A549 (cell line): ENCODE data around the gene SGCA. TPM values are rescaled to one million over a fixed set of nuclear protein-coding genes. Genes with fewer than 3 reads are reported as not detected.
A peak's percentile ranks its signal among the peaks of the same experiment; 100 is the strongest.

Experiments used
- ATAC-seq, 2 experiments: fragments of 200-7000 bp in 1 of 2; fragments of >200 bp in 1 of 2; cut with Nextera tagmentation in 1 of 2; cut with Tn5 transposase in 1 of 2; 3 replicates each; pipeline versions ENCODE4 v1.8.0 to v1.9.1; 2018 to 2020; ENCODE audit warnings: mild to moderate bottlenecking in 1 of 2, moderate library complexity in 1 of 2
- CTCF ChIA-PET: fragments of 300-600 bp; sonication (Branson Sonifier 250); formaldehyde crosslinking; extraction: SDS; loops from one replicate; lab custom pipeline; 2021; ENCODE audit warnings: antibody characterized with exemption, inconsistent platforms; lab: Yijun Ruan, JAX
- POLR2A ChIA-PET: fragments of 350-600 bp; formaldehyde crosslinking; extraction: SDS; loops from one replicate; lab custom pipeline; 2021; ENCODE audit warnings: antibody characterized with exemption, inconsistent platforms; lab: Yijun Ruan, JAX
- DNase-seq, 2 experiments: peaks; one replicate each; pipeline versions ENCODE4 v3.0.0 to v3.0.0-alpha.2; 2011 to 2016; ENCODE audit warnings: low read depth in 1 of 2, low spot score in 1 of 2
- FAIRE-seq: peaks from 2 replicates; lab custom pipeline; 2011; peaks lifted over from hg19 to GRCh38; lab: Jason Lieb, UNC
- H3K27ac ChIP-seq, 2 experiments: fragments of >200 bp; sonication (Bioruptor Twin); formaldehyde crosslinking; 3 replicates each; pipeline ENCODE4 v1.5.1; 2016 to 2017
- H3K4me1 ChIP-seq: fragments of >200 bp; sonication (Bioruptor Twin); formaldehyde crosslinking; 3 replicates; pipeline ENCODE4 v1.6.1; 2016
- H3K4me2 ChIP-seq: fragments of >200 bp; sonication (Bioruptor Twin); formaldehyde crosslinking; 3 replicates; pipeline ENCODE4 v1.6.1; 2016
- H3K4me3 ChIP-seq: fragments of >200 bp; sonication (Bioruptor Twin); formaldehyde crosslinking; 3 replicates; pipeline ENCODE4 v1.5.1; 2016
- H3K9me3 ChIP-seq: fragments of >200 bp; sonication (Bioruptor Twin); formaldehyde crosslinking; 3 replicates; pipeline ENCODE4 v1.6.1; 2016
- CHD4 ChIP-seq: fragments of 200-600 bp; sonication (generic); IDR thresholded peaks from 2 replicates; pipeline ENCODE4 v1.6.1; 2016; ENCODE audit warnings: antibody characterized with exemption, mild to moderate bottlenecking, borderline replicate concordance
- ESRRA ChIP-seq: fragments of 150-350 bp; IDR thresholded peaks from 2 replicates; pipeline ENCODE4 v1.6.1; 2014; ENCODE audit warnings: mild to moderate bottlenecking, low read length, borderline replicate concordance
- FOXS1 ChIP-seq: fragments of 250-450 bp; sonication (Bioruptor Pico); IDR thresholded peaks from 2 replicates; pipeline ENCODE4 v1.5.0; 2020; ENCODE audit warnings: mild to moderate bottlenecking, moderate library complexity
- HOXB13 ChIP-seq: fragments of 250-450 bp; sonication (Bioruptor Pico); IDR thresholded peaks from 2 replicates; pipeline ENCODE4 v1.5.0; 2020; ENCODE audit warnings: low read depth, mild to moderate bottlenecking, moderate library complexity
- JUNB ChIP-seq: fragments of >200 bp; sonication (Bioruptor Twin); formaldehyde crosslinking; IDR thresholded peaks from 2 replicates; pipeline ENCODE4 v1.6.1; 2016
- NFE2L2 ChIP-seq: fragments of 150-350 bp; conservative IDR thresholded peaks from 2 replicates; pipeline ENCODE4 v1.6.1; 2014; ENCODE audit warnings: low read length
- NR3C1 ChIP-seq: fragments of >200 bp; sonication (Bioruptor Twin); formaldehyde crosslinking; IDR thresholded peaks from 3 replicates; pipeline ENCODE4 v1.6.1; 2017
- RAD21 ChIP-seq, 2 experiments: fragments of >200 bp in 1 of 2; sonication (Bioruptor Twin) in 1 of 2; formaldehyde crosslinking in 1 of 2; IDR thresholded peaks in 1 of 2; conservative IDR thresholded peaks in 1 of 2; 2 replicates in 1 of 2; 3 replicates in 1 of 2; pipeline ENCODE4 v1.6.1; 2012 to 2018; ENCODE audit warnings: inconsistent platforms in 1 of 2
- RCOR1 ChIP-seq: fragments of 150-350 bp; IDR thresholded peaks from 2 replicates; pipeline ENCODE4 v1.6.1; 2014; ENCODE audit warnings: antibody characterized with exemption, low read length, low read depth
- REST ChIP-seq: fragments of 200-600 bp; sonication (generic); IDR thresholded peaks from 2 replicates; pipeline ENCODE4 v1.6.1; 2016; ENCODE audit warnings: antibody characterized with exemption, mild to moderate bottlenecking, moderate library complexity
- TFCP2L1 ChIP-seq: fragments of 250-450 bp; sonication (Bioruptor Pico); IDR thresholded peaks from 2 replicates; pipeline ENCODE4 v1.5.0; 2021; ENCODE audit warnings: mild to moderate bottlenecking
- ZC3H11A ChIP-seq: fragments of 450-650 bp; IDR thresholded peaks from 2 replicates; pipeline ENCODE4 v1.6.1; 2014; ENCODE audit warnings: antibody characterized with exemption, mild to moderate bottlenecking
- ZNF302 ChIP-seq: fragments of 250-450 bp; sonication (Bioruptor Pico); IDR thresholded peaks from 2 replicates; pipeline ENCODE4 v1.9.0; 2021; ENCODE audit warnings: inconsistent platforms, mild to moderate bottlenecking, moderate library complexity
- ZSCAN20 ChIP-seq: fragments of 250-450 bp; sonication (Bioruptor Pico); IDR thresholded peaks from 2 replicates; pipeline ENCODE4 v1.8.0; 2022; ENCODE audit warnings: mild to moderate bottlenecking, moderate library complexity
- WGBS: methylation state at CpG from one replicate; pipeline ENCODE4 v1.1.6; 2017; ENCODE audit errors: missing lambda C conversion rate; 5-methylcytosine and 5-hydroxymethylcytosine counted together
- polyA plus RNA-seq, 4 experiments: library from polyadenylated mRNA; depleted of rRNA in 3 of 4; stranded (reverse); fragments of >200 nt; fragmentation: RNase III in 1 of 4; extraction: RNeasy Plus Mini Kit Qiagen cat#74134 plus additional on column Dnase treatment in 1 of 4; gene quantifications; 2 replicates in 3 of 4; 3 replicates in 1 of 4; pipeline ENCODE4 v1.2.3, GENCODE V29; 2011 to 2017
- TF ChIP-seq, protein P1 (sequence below): IDR thresholded peaks from 2 replicates; pipeline ENCODE4 v1.6.1; 2012
- TF ChIP-seq, protein P2 (sequence below): fragments of 250-450 bp; sonication (Bioruptor Pico); IDR thresholded peaks from 2 replicates; pipeline ENCODE4 v1.5.0; 2021; ENCODE audit warnings: mild to moderate bottlenecking, moderate library complexity, borderline replicate concordance
- TF ChIP-seq, protein P3 (sequence below): fragments of >200 bp; sonication (Bioruptor Twin); formaldehyde crosslinking; IDR thresholded peaks from 3 replicates; pipeline ENCODE4 v1.5.1; 2016

Gene SGCA
- polyA plus RNA-seq, 2 of the 4 experiments (the other 2 are of a cell fraction): 0.44 to 3.4 TPM

DNA sequence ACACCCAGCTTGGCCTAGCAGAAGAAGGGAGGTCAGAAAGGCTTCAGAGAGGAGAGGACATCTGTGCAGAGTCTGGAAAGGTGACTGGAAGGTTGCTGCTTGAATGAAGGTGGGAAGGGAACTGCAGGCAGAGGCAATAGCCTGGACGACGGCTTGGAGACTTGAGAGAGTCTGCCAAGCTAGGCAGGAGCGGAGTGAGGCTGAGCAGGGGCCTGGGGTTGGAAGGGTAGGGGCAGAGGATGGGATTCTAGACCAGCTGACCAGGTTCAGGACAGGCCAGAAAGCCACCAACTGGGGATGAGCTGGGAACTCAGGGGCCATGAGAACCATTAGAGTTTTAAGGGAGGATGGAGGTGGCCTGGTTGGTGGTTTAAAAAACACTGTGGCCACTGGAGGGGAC lies 339 bp upstream of the SGCA start:
- no peak overlapping the region for H3K4me2 ChIP-seq
- no peak overlapping the region for H3K4me3 ChIP-seq
- H3K4me1 ChIP-seq: peaks cover 19% of the 10 kb centered on the region; the same call in 2 of the 3 replicates
- FAIRE-seq: no peak
- DNase-seq: no peak
- 88% methylated on average over 3 of the region's 3 CpGs for WGBS
- ATAC-seq: no peak
- H3K9me3 ChIP-seq: no peaks in the 10 kb centered on the region
- TF ChIP-seq NR3C1: no peak
- TF ChIP-seq, protein P1, sequence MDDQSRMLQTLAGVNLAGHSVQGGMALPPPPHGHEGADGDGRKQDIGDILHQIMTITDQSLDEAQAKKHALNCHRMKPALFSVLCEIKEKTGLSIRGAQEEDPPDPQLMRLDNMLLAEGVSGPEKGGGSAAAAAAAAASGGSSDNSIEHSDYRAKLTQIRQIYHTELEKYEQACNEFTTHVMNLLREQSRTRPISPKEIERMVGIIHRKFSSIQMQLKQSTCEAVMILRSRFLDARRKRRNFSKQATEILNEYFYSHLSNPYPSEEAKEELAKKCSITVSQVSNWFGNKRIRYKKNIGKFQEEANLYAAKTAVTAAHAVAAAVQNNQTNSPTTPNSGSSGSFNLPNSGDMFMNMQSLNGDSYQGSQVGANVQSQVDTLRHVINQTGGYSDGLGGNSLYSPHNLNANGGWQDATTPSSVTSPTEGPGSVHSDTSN: no peak
- TF ChIP-seq TFCP2L1 (CRISPR knock-in tag): no peak
- no peak for TF ChIP-seq REST
- TF ChIP-seq HOXB13 (CRISPR knock-in tag): no peak
- TF ChIP-seq, protein P2, sequence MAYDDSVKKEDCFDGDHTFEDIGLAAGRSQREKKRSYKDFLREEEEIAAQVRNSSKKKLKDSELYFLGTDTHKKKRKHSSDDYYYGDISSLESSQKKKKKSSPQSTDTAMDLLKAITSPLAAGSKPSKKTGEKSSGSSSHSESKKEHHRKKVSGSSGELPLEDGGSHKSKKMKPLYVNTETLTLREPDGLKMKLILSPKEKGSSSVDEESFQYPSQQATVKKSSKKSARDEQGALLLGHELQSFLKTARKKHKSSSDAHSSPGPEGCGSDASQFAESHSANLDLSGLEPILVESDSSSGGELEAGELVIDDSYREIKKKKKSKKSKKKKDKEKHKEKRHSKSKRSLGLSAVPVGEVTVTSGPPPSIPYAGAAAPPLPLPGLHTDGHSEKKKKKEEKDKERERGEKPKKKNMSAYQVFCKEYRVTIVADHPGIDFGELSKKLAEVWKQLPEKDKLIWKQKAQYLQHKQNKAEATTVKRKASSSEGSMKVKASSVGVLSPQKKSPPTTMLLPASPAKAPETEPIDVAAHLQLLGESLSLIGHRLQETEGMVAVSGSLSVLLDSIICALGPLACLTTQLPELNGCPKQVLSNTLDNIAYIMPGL (CRISPR knock-in tag): no peak
- TF ChIP-seq CHD4: no peak
- TF ChIP-seq FOXS1 (CRISPR knock-in tag): no peak
- no peak for TF ChIP-seq RAD21 (conservative IDR thresholded peaks at IDR 0.05 in 1 of 2, IDR thresholded peaks at IDR 0.05 in 1 of 2)
- TF ChIP-seq ESRRA: no peak
- no peak for TF ChIP-seq JUNB
- no peak for TF ChIP-seq ZC3H11A
- no peak for TF ChIP-seq NFE2L2
- ChIA-PET CTCF (interaction anchor here (0.5 to 17.0 kb wide), 11 partner anchors 9 to 461 kb away, joined by 3 to 817 read pairs (median 10); partner anchors contain the start of genes COL1A1 and PPP1R9B), POLR2A (interaction anchor here (1.8 kb wide), 1 partner anchor 14 kb away, joined by 8 read pairs; no protein-coding TSS in a partner anchor)
- 0 out of 6 replicates have a peak overlapping the region, but pooled peaks of 1 of the 2 experiments have one; percentile 37 for H3K27ac ChIP-seq

GRCh38 chr17:50166518-50167181 lies 845 bp downstream of the SGCA start:
- ChIA-PET CTCF (interaction anchor here (0.7 to 17.0 kb wide), 11 partner anchors 8 to 130 kb away, joined by 4 to 817 read pairs (median 15); partner anchors contain the start of genes COL1A1 and PPP1R9B), POLR2A (interaction anchor here (1.8 kb wide), 1 partner anchor 15 kb away, joined by 8 read pairs; no protein-coding TSS in a partner anchor)
- TF ChIP-seq JUNB: no peak
- TF ChIP-seq ZSCAN20: no peak
- no peak for TF ChIP-seq TFCP2L1 (CRISPR knock-in tag)
- TF ChIP-seq, protein P3, sequence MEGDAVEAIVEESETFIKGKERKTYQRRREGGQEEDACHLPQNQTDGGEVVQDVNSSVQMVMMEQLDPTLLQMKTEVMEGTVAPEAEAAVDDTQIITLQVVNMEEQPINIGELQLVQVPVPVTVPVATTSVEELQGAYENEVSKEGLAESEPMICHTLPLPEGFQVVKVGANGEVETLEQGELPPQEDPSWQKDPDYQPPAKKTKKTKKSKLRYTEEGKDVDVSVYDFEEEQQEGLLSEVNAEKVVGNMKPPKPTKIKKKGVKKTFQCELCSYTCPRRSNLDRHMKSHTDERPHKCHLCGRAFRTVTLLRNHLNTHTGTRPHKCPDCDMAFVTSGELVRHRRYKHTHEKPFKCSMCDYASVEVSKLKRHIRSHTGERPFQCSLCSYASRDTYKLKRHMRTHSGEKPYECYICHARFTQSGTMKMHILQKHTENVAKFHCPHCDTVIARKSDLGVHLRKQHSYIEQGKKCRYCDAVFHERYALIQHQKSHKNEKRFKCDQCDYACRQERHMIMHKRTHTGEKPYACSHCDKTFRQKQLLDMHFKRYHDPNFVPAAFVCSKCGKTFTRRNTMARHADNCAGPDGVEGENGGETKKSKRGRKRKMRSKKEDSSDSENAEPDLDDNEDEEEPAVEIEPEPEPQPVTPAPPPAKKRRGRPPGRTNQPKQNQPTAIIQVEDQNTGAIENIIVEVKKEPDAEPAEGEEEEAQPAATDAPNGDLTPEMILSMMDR: no peak
- TF ChIP-seq NR3C1: no peak
- no peak for TF ChIP-seq RCOR1
- TF ChIP-seq ZC3H11A: no peak
- TF ChIP-seq ZNF302 (CRISPR knock-in tag): no peak

More at GRCh38 chr17:50166518-50167181, 845 bp downstream of the SGCA start:
- Histone ChIP-seq H3K4me3 (no peak overlapping the region), H3K27ac (peak overlapping the region in 1 of 2 experiments; percentile 37; a peak in 2 of 6 replicates), H3K4me1 (peaks cover 20% of the 10 kb centered on the region; the same call in 2 of the 3 replicates), H3K9me3 (no peaks in the 10 kb centered on the region), H3K4me2 (no peak overlapping the region)
- ATAC-seq (no peak), FAIRE-seq (no peak), DNase-seq (no peak)
- WGBS: 69% methylated on average over 4 of the region's 7 CpGs
